AG20443 (cell line): Measurements from ENCODE around the gene KRR1.
A peak's percentile ranks its signal among the peaks of the same experiment; 100 is the strongest.

ENCODE experiments used
- DNase-seq: peaks from one replicate; pipeline ENCODE4 v3.0.0; 2012; ENCODE audit warnings: low spot score, mixed read lengths

The KRR1 gene

GRCh38 chr12:75511116-75512048 lies at the start of gene KRR1:
Gene KRR1, minus strand, starts transcription at chr12:75511609. Its CDS starts 12 bp downstream, at chr12:75511597.
- DNase-seq = peak; percentile 95

GRCh38 chr12:75560167-75560566 lies 48.8 kb upstream of the KRR1 start:
- DNase-seq = peak; percentile 48

- DNase-seq = no peak
These were observed 46.9 kb upstream of the KRR1 start for GRCh38 chr12:75558287-75558686.

- DNase-seq = no peak
These were observed 45.0 kb upstream of the KRR1 start for GRCh38 chr12:75556311-75556899.

GRCh38 chr12:75554556-75554880 lies 43.1 kb upstream of the KRR1 start:
- no peak for DNase-seq

- peak; percentile 21 for DNase-seq
These were observed 42.6 kb upstream of the KRR1 start for GRCh38 chr12:75553836-75554555.

- no peak for DNase-seq
These were observed 42.0 kb upstream of the KRR1 start for GRCh38 chr12:75553398-75553797.

- no peak for DNase-seq
These were observed 40.1 kb upstream of the KRR1 start for GRCh38 chr12:75551477-75551876.

- no peak for DNase-seq
These were observed 39.2 kb upstream of the KRR1 start for GRCh38 chr12:75550401-75551240.

GRCh38 chr12:75549989-75550388 lies 38.6 kb upstream of the KRR1 start:
- DNase-seq = no peak

GRCh38 chr12:75548879-75549278 lies 37.5 kb upstream of the KRR1 start:
- no peak for DNase-seq

- DNase-seq = no peak
These were observed 34.2 kb upstream of the KRR1 start for GRCh38 chr12:75545636-75546035.

GRCh38 chr12:75543529-75543928 lies 32.1 kb upstream of the KRR1 start:
- no peak for DNase-seq

- DNase-seq = no peak
These were observed 31.5 kb upstream of the KRR1 start for GRCh38 chr12:75542942-75543341.

- no peak for DNase-seq
These were observed 28.5 kb upstream of the KRR1 start for GRCh38 chr12:75539889-75540288.

- no peak for DNase-seq
These were observed 21.8 kb upstream of the KRR1 start for GRCh38 chr12:75533239-75533638.

GRCh38 chr12:75529826-75530225 lies 18.4 kb upstream of the KRR1 start:
- DNase-seq = no peak

- no peak for DNase-seq
These were observed 17.9 kb upstream of the KRR1 start for GRCh38 chr12:75529316-75529715.

- DNase-seq = no peak
These were observed 17.3 kb upstream of the KRR1 start for GRCh38 chr12:75528692-75529091.

GRCh38 chr12:75528272-75528671 lies 16.9 kb upstream of the KRR1 start:
- DNase-seq = no peak

GRCh38 chr12:75526655-75527511 lies 15.5 kb upstream of the KRR1 start:
- DNase-seq = peak; percentile 52
